IPS DF 6.9 (cell line): Measurements from ENCODE around the gene SLC22A31.

Experiments used
- DNase-seq: peaks from one replicate; pipeline ENCODE4 v3.0.0-alpha.2; 2013; ENCODE audit warnings: low read depth, low spot score
- H3K27ac ChIP-seq: one replicate; pipeline ENCODE4 v1.5.1; 2013; ENCODE audit warnings: low read length, control low read depth
- H3K27me3 ChIP-seq: 2 replicates; pipeline ENCODE4 v1.6.1; 2013; ENCODE audit warnings: mild to moderate bottlenecking, low read length; ENCODE audit not compliant: control insufficient read depth, insufficient read depth
- H3K36me3 ChIP-seq: 2 replicates; pipeline ENCODE4 v1.6.1; 2013; ENCODE audit warnings: low read length; ENCODE audit not compliant: control insufficient read depth, insufficient read depth
- H3K4me1 ChIP-seq: 2 replicates; pipeline ENCODE4 v1.6.1; 2013; ENCODE audit warnings: low read length; ENCODE audit not compliant: control insufficient read depth, insufficient read depth
- H3K4me3 ChIP-seq: 2 replicates; pipeline ENCODE4 v1.5.1; 2013; ENCODE audit warnings: mild to moderate bottlenecking, low read length
- H3K9me3 ChIP-seq: 2 replicates; pipeline ENCODE4 v1.6.1; 2013; ENCODE audit warnings: low read length, inconsistent platforms; ENCODE audit not compliant: control insufficient read depth, insufficient read depth
- WGBS: extraction: QIAGEN DNeasy Blood & Tissue Kit; methylation state at CpG from one replicate; pipeline ENCODE4 v1.1.7; 2013; ENCODE audit warnings: mixed read lengths, missing lambda C conversion rate; ENCODE audit not compliant: insufficient read length, insufficient coverage; 5-methylcytosine and 5-hydroxymethylcytosine counted together

Gene SLC22A31

DNA sequence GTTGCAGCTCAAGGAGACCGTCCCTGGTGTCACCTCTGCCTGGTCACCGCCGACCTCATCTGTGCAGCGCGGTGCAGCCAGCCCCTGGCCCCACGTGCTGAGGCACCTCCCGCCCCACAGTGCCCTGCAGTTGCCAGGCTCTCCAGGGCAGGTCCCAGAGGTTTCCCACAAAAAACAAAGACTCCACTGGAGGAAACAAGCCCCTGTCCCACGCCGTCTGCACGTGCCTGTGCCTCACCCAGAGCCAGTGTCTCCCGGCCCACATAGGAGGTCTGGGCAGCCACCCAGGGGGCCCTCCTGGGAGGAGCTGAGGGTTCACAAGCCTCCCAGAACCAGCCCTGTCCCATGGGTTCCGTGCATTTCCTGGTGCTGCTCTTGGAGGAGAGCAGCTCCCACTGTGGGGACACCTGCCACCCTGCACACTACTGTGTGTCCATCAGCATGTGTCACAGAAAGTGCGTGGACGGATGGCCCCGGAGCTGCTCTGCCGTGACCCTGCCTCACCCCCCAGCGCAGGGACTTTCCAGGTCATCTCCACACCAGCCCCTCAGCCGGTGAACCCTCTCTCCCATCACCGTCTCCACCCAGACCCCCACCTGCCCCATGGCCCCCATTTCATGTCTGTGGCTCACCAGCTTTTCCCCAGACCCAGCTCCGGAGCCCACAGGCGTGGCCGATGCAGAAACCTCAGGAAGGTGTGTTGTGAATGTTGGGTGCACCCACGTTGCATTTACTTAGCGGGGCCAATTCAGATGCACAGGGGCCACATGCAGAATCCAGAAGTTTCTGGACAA is 45.8 kb downstream of the SLC22A31 start:
- no peak for DNase-seq
- no CpG with 5 or more reads among the region's 24 CpGs for WGBS
- Histone ChIP-seq H3K4me3 (no peak overlapping the region), H3K9me3 (no peaks in the 10 kb centered on the region), H3K27me3 (no peaks in the 10 kb centered on the region), H3K36me3 (no peaks in the 10 kb centered on the region), H3K27ac (no peak overlapping the region), H3K4me1 (no peaks in the 10 kb centered on the region)

DNA sequence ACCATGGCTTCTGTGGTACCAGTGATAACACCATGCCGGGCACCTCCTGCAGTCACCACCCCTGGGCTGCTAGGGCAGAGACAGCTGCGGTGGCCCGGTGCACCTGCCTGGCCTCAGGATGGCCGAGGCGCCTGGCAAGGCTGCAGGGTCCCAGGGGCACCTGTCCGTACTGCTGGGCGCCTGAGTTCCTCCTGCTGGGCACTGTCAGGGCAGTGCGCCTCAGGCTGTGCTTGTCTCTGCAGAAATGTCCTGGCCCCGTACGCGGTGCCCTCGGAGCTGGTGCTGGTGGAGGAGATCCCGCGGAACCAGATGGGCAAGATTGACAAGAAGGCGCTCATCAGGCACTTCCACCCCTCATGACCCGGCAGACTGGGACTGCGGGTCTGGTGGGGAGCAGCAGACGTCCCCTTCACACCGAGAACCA is 46.5 kb downstream of the SLC22A31 start:
- DNase-seq, result no peak
- Histone ChIP-seq H3K4me1 (no peaks in the 10 kb centered on the region), H3K27ac (no peak overlapping the region), H3K36me3 (no peaks in the 10 kb centered on the region), H3K4me3 (no peak overlapping the region), H3K27me3 (no peaks in the 10 kb centered on the region), H3K9me3 (no peaks in the 10 kb centered on the region)
- no CpG with 5 or more reads among the region's 19 CpGs for WGBS

- H3K36me3 ChIP-seq, result no peaks in the 10 kb centered on the region
- H3K27ac ChIP-seq, result no peak overlapping the region
- H3K9me3 ChIP-seq, result no peaks in the 10 kb centered on the region
- no peak overlapping the region for H3K4me3 ChIP-seq
- DNase-seq, result no peak
- no CpG with 5 or more reads among the region's 41 CpGs for WGBS
- H3K27me3 ChIP-seq, result no peaks in the 10 kb centered on the region
- no peaks in the 10 kb centered on the region for H3K4me1 ChIP-seq
Measured at GRCh38 chr16:89152831-89153700, 47.3 kb downstream of the SLC22A31 start.

GRCh38 chr16:89150981-89151380 is 49.4 kb downstream of the SLC22A31 start:
- no peaks in the 10 kb centered on the region for H3K4me1 ChIP-seq
- WGBS, result no CpG with 5 or more reads among the region's 8 CpGs
- H3K4me3 ChIP-seq, result no peak overlapping the region
- DNase-seq, result no peak
- no peak overlapping the region for H3K27ac ChIP-seq
- H3K9me3 ChIP-seq, result no peaks in the 10 kb centered on the region
- no peaks in the 10 kb centered on the region for H3K27me3 ChIP-seq
- H3K36me3 ChIP-seq, result peaks cover 1% of the 10 kb centered on the region

DNA sequence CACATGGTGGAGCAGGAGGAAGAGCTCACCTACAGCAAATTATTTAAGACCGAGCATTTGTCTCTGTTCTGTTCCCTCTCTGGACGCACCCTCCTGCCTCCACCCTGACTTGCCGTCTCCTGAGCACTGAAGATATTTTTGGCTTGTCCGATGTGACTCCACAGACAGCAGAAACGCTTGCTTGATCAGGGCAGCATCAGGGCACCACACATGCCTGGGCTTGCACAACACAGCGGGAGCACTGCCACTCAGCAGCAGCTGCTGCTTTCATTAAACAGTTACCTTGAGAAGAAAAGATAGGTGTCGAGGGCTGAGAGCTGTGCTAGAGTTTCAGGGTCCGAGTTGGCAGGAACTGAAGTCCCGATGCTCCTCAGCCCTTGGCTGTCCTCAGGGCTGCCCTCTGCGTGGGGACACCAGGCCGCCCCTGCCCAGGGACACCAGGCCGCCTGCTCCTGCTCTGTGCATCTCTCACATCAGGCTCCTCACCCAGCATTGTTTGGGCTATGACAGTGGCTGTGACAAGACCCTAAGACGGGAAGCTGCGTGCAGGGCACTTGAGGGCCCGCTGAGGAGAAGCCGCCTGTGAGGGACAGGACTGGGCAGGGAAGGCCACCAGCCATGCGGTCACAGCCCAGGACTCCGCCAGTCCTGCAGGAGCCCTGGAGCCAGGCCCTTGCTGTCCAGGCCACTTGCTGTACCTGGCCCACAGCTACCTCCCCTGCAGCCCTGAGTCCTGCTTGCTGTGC is 50.1 kb downstream of the SLC22A31 start:
- Histone ChIP-seq H3K4me3 (no peak overlapping the region), H3K27me3 (no peaks in the 10 kb centered on the region), H3K27ac (no peak overlapping the region), H3K4me1 (no peaks in the 10 kb centered on the region), H3K36me3 (peaks cover 3% of the 10 kb centered on the region), H3K9me3 (no peaks in the 10 kb centered on the region)
- no peak for DNase-seq
- WGBS, result no CpG with 5 or more reads among the region's 18 CpGs

GRCh38 chr16:89149386-89149785 is 51.0 kb downstream of the SLC22A31 start:
- no peak overlapping the region for H3K27ac ChIP-seq
- no CpG with 5 or more reads among the region's 9 CpGs for WGBS

DNA sequence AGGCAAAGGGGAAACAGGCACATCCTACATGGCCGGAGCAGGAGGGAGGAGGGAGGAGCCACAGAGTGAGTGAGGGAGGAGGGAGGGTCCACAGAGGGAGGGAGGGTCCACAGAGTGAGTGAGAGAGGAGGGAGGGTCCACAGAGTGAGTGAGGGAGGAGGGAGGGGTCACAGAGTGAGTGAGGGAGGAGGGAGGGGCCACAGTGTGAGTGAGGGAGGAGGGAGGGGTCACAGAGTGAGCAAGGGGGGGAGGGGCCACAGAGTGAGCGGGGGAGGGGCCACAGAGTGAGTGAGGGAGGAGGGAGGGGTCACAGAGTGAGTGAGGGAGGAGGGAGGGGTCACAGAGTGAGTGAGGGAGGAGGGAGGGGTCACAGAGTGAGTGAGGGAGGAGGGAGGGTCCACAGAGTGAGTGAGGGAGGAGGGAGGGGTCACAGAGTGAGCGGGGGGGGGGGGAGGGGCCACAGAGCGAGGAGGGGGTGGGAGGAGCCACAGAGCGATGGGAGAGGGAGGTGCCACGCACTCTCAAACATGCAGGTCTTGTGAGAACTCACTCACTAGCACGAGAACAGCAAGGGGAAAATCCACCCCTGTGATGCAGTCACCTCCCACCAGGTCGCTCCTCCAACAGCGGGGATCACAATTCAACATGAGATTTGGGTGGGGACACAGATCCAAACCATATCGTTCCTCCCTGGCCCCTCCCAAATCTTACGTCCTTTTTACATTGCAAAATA is 53.1 kb downstream of the SLC22A31 start:
- Histone ChIP-seq H3K27ac (no peak overlapping the region), H3K36me3 (peaks cover 3% of the 10 kb centered on the region)
- no peak for DNase-seq

More at GRCh38 chr16:89149386-89149785, 51.0 kb downstream of the SLC22A31 start:
- Histone ChIP-seq H3K4me1 (no peaks in the 10 kb centered on the region), H3K9me3 (no peaks in the 10 kb centered on the region), H3K36me3 (peaks cover 3% of the 10 kb centered on the region), H3K27me3 (no peaks in the 10 kb centered on the region), H3K4me3 (no peak overlapping the region)
- DNase-seq, result no peak

DNA sequence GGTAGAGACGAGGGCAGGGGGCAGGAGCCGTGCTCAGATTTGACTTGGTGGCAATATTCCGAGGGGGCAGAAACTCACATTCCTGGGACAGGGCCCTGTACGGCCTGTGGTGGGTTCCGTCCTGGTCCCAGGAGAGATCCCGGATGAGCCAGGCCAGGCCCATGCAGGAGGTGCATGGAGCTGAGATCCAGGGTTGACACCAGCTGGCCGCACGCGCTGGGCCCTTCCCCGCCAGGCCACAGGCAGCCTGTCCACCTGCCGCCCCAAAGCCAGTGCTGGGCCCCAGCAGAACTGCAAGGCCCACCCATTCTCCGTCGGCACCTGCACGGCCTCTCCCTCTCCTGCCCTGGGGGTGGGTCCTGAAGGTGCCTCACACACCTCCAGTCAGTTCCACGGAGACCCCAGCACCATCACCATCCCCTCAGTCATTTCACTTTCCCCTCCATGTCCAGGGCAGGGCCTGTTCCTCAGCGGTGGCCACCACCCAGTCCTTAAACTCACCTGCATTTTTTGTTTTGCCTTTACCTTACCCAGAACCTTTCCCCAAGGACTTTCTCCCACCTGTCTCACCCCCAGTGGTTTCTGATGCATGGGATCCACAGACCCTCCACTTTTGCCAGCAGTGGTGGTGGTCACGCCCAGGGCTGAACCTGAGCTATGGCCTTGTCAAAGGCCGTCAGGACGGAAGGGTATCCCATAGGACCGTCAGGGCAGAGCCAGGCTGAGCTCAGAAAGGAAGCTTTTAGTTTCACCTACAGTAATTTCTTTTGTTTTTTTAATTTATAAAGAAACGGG is 53.9 kb downstream of the SLC22A31 start:
- Histone ChIP-seq H3K27me3 (no peaks in the 10 kb centered on the region), H3K4me1 (no peaks in the 10 kb centered on the region), H3K4me3 (no peak overlapping the region), H3K27ac (no peak overlapping the region), H3K9me3 (no peaks in the 10 kb centered on the region), H3K36me3 (peaks cover 3% of the 10 kb centered on the region)
- no peak for DNase-seq
- no CpG with 5 or more reads among the region's 21 CpGs for WGBS

More for the DNA sequence above, 53.1 kb downstream of the SLC22A31 start:
- no CpG with 5 or more reads among the region's 11 CpGs for WGBS
- Histone ChIP-seq H3K9me3 (no peaks in the 10 kb centered on the region), H3K27me3 (no peaks in the 10 kb centered on the region), H3K4me1 (no peaks in the 10 kb centered on the region), H3K4me3 (no peak overlapping the region)
